Naive thymus-derived CD4-positive, alpha-beta T cell (primary cell): ENCODE results near the gene LMCD1. TPM values are rescaled to one million over a fixed set of nuclear protein-coding genes. Genes with fewer than 3 reads are reported as not detected.

Experiments used
- ATAC-seq: fragments of 150-1000 bp; cut with Tn5 transposase; 2 replicates; pipeline ENCODE4 v1.10.0; 2021; ENCODE audit warnings: mild to moderate bottlenecking, moderate library complexity
- CTCF ChIA-PET: fragments of 350-600 bp; sonication (Branson Sonifier 250); formaldehyde crosslinking; loops from one replicate; lab custom pipeline; 2021; ENCODE audit warnings: antibody characterized with exemption; lab: Charles Lee
- POLR2A ChIA-PET: fragments of 350-600 bp; sonication (Branson Sonifier 250); formaldehyde crosslinking; loops from one replicate; lab custom pipeline; 2021; ENCODE audit warnings: antibody characterized with exemption, inconsistent platforms; lab: Charles Lee
- DNase-seq, 9 donors: peaks; one replicate each; pipeline versions ENCODE4 v3.0.0 to v3.0.0-alpha.2; 2020 to 2022; ENCODE audit warnings: mixed read lengths in 1 of 9
- H3K27ac ChIP-seq: one replicate; pipeline ENCODE4 v1.7.0; 2013; ENCODE audit warnings: mild to moderate bottlenecking, low read depth, low read length, moderate library complexity
- H3K27me3 ChIP-seq, 2 donors: one replicate each; pipeline ENCODE4 v1.7.0; 2013; ENCODE audit warnings: low read length in 2 of 2, mild to moderate bottlenecking in 2 of 2, moderate library complexity in 2 of 2; ENCODE audit not compliant: control insufficient read depth in 2 of 2, insufficient read depth in 2 of 2
- H3K36me3 ChIP-seq, 3 experiments: 1 replicate in 2 of 3; 2 replicates in 1 of 3; pipeline ENCODE4 v1.7.0; 2013; ENCODE audit warnings: low read length in 3 of 3, mild to moderate bottlenecking in 3 of 3, moderate library complexity in 1 of 3; ENCODE audit not compliant: insufficient read depth in 3 of 3, control insufficient read depth in 2 of 3
- H3K4me1 ChIP-seq, 2 donors: one replicate each; pipeline ENCODE4 v1.7.0; 2013; ENCODE audit warnings: low read length in 2 of 2, mild to moderate bottlenecking in 2 of 2, moderate library complexity in 1 of 2; ENCODE audit not compliant: control insufficient read depth in 2 of 2, insufficient read depth in 2 of 2
- H3K4me3 ChIP-seq: 2 replicates; pipeline ENCODE4 v1.7.0; 2013; ENCODE audit warnings: mild to moderate bottlenecking, low read length
- H3K9me3 ChIP-seq, 3 experiments: 1 replicate in 2 of 3; 2 replicates in 1 of 3; pipeline ENCODE4 v1.7.0; 2013; ENCODE audit warnings: low read length in 3 of 3; ENCODE audit not compliant: control insufficient read depth in 2 of 3
- H3K27ac Mint-ChIP-seq, 9 donors: one replicate each; pipeline ENCODE4 v1.8.0; 2020 to 2022; ENCODE audit warnings: mixed read lengths in 9 of 9, mild to moderate bottlenecking in 8 of 9, moderate library complexity in 5 of 9, inconsistent platforms in 2 of 9
- H3K27me3 Mint-ChIP-seq, 5 donors: one replicate each; pipeline ENCODE4 v1.8.0; 2021 to 2022; ENCODE audit warnings: mixed read lengths in 5 of 5, mild to moderate bottlenecking in 1 of 5
- H3K36me3 Mint-ChIP-seq, 5 donors: one replicate each; pipeline ENCODE4 v1.8.0; 2020 to 2022; ENCODE audit warnings: mixed read lengths in 5 of 5, mild to moderate bottlenecking in 3 of 5, inconsistent platforms in 1 of 5
- H3K4me1 Mint-ChIP-seq, 7 donors: one replicate each; pipeline ENCODE4 v1.8.0; 2020 to 2022; ENCODE audit warnings: mixed read lengths in 7 of 7, mild to moderate bottlenecking in 3 of 7, inconsistent platforms in 1 of 7
- H3K4me3 Mint-ChIP-seq, 10 donors: one replicate each; pipeline ENCODE4 v1.8.0; 2020 to 2022; ENCODE audit warnings: mild to moderate bottlenecking in 10 of 10, mixed read lengths in 10 of 10, moderate library complexity in 6 of 10, inconsistent platforms in 2 of 10
- H3K9me3 Mint-ChIP-seq, 11 donors: one replicate each; pipeline ENCODE4 v1.8.0; 2020 to 2022; ENCODE audit warnings: mixed read lengths in 11 of 11, mild to moderate bottlenecking in 4 of 11, inconsistent platforms in 1 of 11, moderate library complexity in 1 of 11
- intact Hi-C, 2 donors: fragments of 100-400 bp; cut with micrococcal nuclease; formaldehyde crosslinking; loops; one replicate each; pipeline ENCODE4 v1.15.1; 2023
- polyA plus RNA-seq, 2 donors: library from polyadenylated mRNA; unstranded; fragments of 300-500 nt; fragmentation: Illumina TruSeq; gene quantifications; one replicate each; pipeline ENCODE4 v1.2.3, GENCODE V29; 2021
- total RNA-seq, 6 experiments: library from RNA in 5 of 6; stranded (reverse) in 5 of 6; gene quantifications; 1 replicate in 5 of 6; 2 replicates in 1 of 6; pipeline ENCODE4 v1.2.3 and lab custom pipeline; 2021 to 2026

Gene LMCD1
- total and polyA plus RNA-seq, 7 experiments from 2014 or later: 0.56 TPM; not detected in 6

GRCh38 chr3:8538913-8539312 is 37.3 kb downstream of the LMCD1 start:
- Histone ChIP-seq H3K27ac (no peak overlapping the region), H3K9me3 (no peaks in the 10 kb centered on the region), H3K27me3 (no peaks in the 10 kb centered on the region), H3K36me3 (no peaks in the 10 kb centered on the region), H3K4me1 (no peaks in the 10 kb centered on the region), H3K4me3 (no peak overlapping the region)
- no peak overlapping the region for H3K4me3 Mint-ChIP-seq
- no peak overlapping the region for H3K27ac Mint-ChIP-seq
- CTCF ChIA-PET: no interaction called here
- no peak for ATAC-seq
- H3K36me3 Mint-ChIP-seq: no peaks in the 10 kb centered on the region
- POLR2A ChIA-PET: no interaction called here
- no peak for DNase-seq
- H3K4me1 Mint-ChIP-seq: no peaks in the 10 kb centered on the region
- intact Hi-C loops: no loop called here
- peaks cover 0 to 9% (median 3%) of the 10 kb centered on the region in 5 donors for H3K27me3 Mint-ChIP-seq
- peaks cover 0 to 4% (median 0%) of the 10 kb centered on the region in 11 donors for H3K9me3 Mint-ChIP-seq

- no peak for DNase-seq
- H3K27ac ChIP-seq: no peak overlapping the region
- no peaks in the 10 kb centered on the region for H3K36me3 Mint-ChIP-seq
- intact Hi-C loops: no loop called here
- ChIA-PET CTCF (no interaction called here), POLR2A (no interaction called here)
- no peak for ATAC-seq
- H3K4me3 Mint-ChIP-seq: no peak overlapping the region
- no peaks in the 10 kb centered on the region for H3K4me1 ChIP-seq
- peaks cover 0 to 4% (median 0%) of the 10 kb centered on the region in 11 donors for H3K9me3 Mint-ChIP-seq
- H3K27me3 ChIP-seq: no peaks in the 10 kb centered on the region
- H3K9me3 ChIP-seq: no peaks in the 10 kb centered on the region
- no peak overlapping the region for H3K27ac Mint-ChIP-seq
- H3K27me3 Mint-ChIP-seq: peaks cover 0 to 4% (median 0%) of the 10 kb centered on the region in 5 donors
- no peaks in the 10 kb centered on the region for H3K4me1 Mint-ChIP-seq
- no peak overlapping the region for H3K4me3 ChIP-seq
- H3K36me3 ChIP-seq: no peaks in the 10 kb centered on the region
Measured at GRCh38 chr3:8539419-8539818, 37.8 kb downstream of the LMCD1 start.

- intact Hi-C loops: no loop called here
- CTCF ChIA-PET: no interaction called here
- H3K36me3 ChIP-seq: no peaks in the 10 kb centered on the region
- POLR2A ChIA-PET: no interaction called here
- H3K4me1 Mint-ChIP-seq: no peaks in the 10 kb centered on the region
- no peaks in the 10 kb centered on the region for H3K4me1 ChIP-seq
- no peak overlapping the region for H3K4me3 ChIP-seq
- peaks cover 0 to 7% (median 0%) of the 10 kb centered on the region in 5 donors for H3K27me3 Mint-ChIP-seq
- peaks cover 0 to 4% (median 0%) of the 10 kb centered on the region in 11 donors for H3K9me3 Mint-ChIP-seq
- DNase-seq (no peak), ATAC-seq (no peak)
- H3K4me3 Mint-ChIP-seq: no peak overlapping the region
- no peaks in the 10 kb centered on the region for H3K27me3 ChIP-seq
- H3K27ac Mint-ChIP-seq: no peak overlapping the region
- H3K27ac ChIP-seq: no peak overlapping the region
- H3K9me3 ChIP-seq: no peaks in the 10 kb centered on the region
- H3K36me3 Mint-ChIP-seq: no peaks in the 10 kb centered on the region
Measured at GRCh38 chr3:8540456-8540855, 38.8 kb downstream of the LMCD1 start.

- H3K36me3 ChIP-seq: no peaks in the 10 kb centered on the region
- no peaks in the 10 kb centered on the region for H3K4me1 ChIP-seq
- ATAC-seq (no peak), DNase-seq (no peak)
- intact Hi-C loops: no loop called here
- no peak overlapping the region for H3K4me3 Mint-ChIP-seq
- no peak overlapping the region for H3K4me3 ChIP-seq
- H3K27ac Mint-ChIP-seq: no peak overlapping the region
- no peak overlapping the region for H3K27ac ChIP-seq
- peaks cover 0 to 13% (median 0%) of the 10 kb centered on the region in 5 donors for H3K27me3 Mint-ChIP-seq
- H3K9me3 ChIP-seq: no peaks in the 10 kb centered on the region
- no peaks in the 10 kb centered on the region for H3K27me3 ChIP-seq
- no peaks in the 10 kb centered on the region for H3K36me3 Mint-ChIP-seq
- POLR2A ChIA-PET: no interaction called here
- peaks cover 0 to 4% (median 0%) of the 10 kb centered on the region in 11 donors for H3K9me3 Mint-ChIP-seq
- H3K4me1 Mint-ChIP-seq: no peaks in the 10 kb centered on the region
- CTCF ChIA-PET: no interaction called here
Measured at GRCh38 chr3:8541486-8541885, 39.9 kb downstream of the LMCD1 start.

- Mint-ChIP-seq H3K27ac (no peak overlapping the region), H3K9me3 (peaks cover 0 to 4% (median 0%) of the 10 kb centered on the region in 11 donors), H3K4me1 (no peaks in the 10 kb centered on the region), H3K4me3 (no peak overlapping the region), H3K27me3 (peaks cover 0 to 13% (median 0%) of the 10 kb centered on the region in 5 donors), H3K36me3 (no peaks in the 10 kb centered on the region)
- Histone ChIP-seq H3K4me3 (no peak overlapping the region), H3K9me3 (no peaks in the 10 kb centered on the region), H3K4me1 (no peaks in the 10 kb centered on the region), H3K27me3 (no peaks in the 10 kb centered on the region), H3K27ac (no peak overlapping the region), H3K36me3 (no peaks in the 10 kb centered on the region)
- ATAC-seq (no peak), DNase-seq (no peak)
- intact Hi-C loops: no loop called here
- ChIA-PET POLR2A (no interaction called here), CTCF (no interaction called here)
Measured at GRCh38 chr3:8542190-8543135, 40.8 kb downstream of the LMCD1 start.

- H3K4me1 Mint-ChIP-seq: no peaks in the 10 kb centered on the region
- intact Hi-C loops: no loop called here
- no peaks in the 10 kb centered on the region for H3K27me3 ChIP-seq
- POLR2A ChIA-PET: no interaction called here
- no peak overlapping the region for H3K4me3 ChIP-seq
- H3K27ac Mint-ChIP-seq: no peak overlapping the region
- DNase-seq (no peak), ATAC-seq (no peak)
- CTCF ChIA-PET: no interaction called here
- peaks cover 0 to 4% (median 0%) of the 10 kb centered on the region in 11 donors for H3K9me3 Mint-ChIP-seq
- H3K36me3 ChIP-seq: no peaks in the 10 kb centered on the region
- H3K9me3 ChIP-seq: no peaks in the 10 kb centered on the region
- peaks cover 0 to 13% (median 0%) of the 10 kb centered on the region in 5 donors for H3K27me3 Mint-ChIP-seq
- H3K4me1 ChIP-seq: no peaks in the 10 kb centered on the region
- H3K4me3 Mint-ChIP-seq: no peak overlapping the region
- H3K36me3 Mint-ChIP-seq: no peaks in the 10 kb centered on the region
- H3K27ac ChIP-seq: no peak overlapping the region
Measured at GRCh38 chr3:8546609-8547008, 45.0 kb downstream of the LMCD1 start.
